GM19351 (cell line): ENCODE results near the gene PGP.

Experiments used
- ATAC-seq: cut with Tn5 transposase; IDR thresholded peaks from one replicate; pipeline ENCODE4 v1.9.1; 2021; ENCODE audit warnings: mild to moderate bottlenecking, moderate library complexity; ENCODE audit not compliant: unreplicated experiment

The PGP gene

GRCh38 chr16:2237493-2238149, 23.0 kb upstream of the PGP start:
- ATAC-seq = no peak

GRCh38 chr16:2237102-2237482, 22.5 kb upstream of the PGP start:
- ATAC-seq = no peak

- ATAC-seq = no peak
Observed at GRCh38 chr16:2236337-2237101, 21.9 kb upstream of the PGP start, which contains the start of gene DNASE1L2. Gene DNASE1L2, plus strand, starts transcription at chr16:2236444. Its CDS starts 373 bp downstream, at chr16:2236817.

- no peak for ATAC-seq
Observed at GRCh38 chr16:2235695-2236336, 21.2 kb upstream of the PGP start.

- no peak for ATAC-seq
Observed at GRCh38 chr16:2235234-2235651, 20.6 kb upstream of the PGP start.

GRCh38 chr16:2234813-2235170, 20.2 kb upstream of the PGP start:
- ATAC-seq = no peak

- no peak for ATAC-seq
Observed at GRCh38 chr16:2233872-2234812, 19.5 kb upstream of the PGP start.

GRCh38 chr16:2233046-2233775, 18.6 kb upstream of the PGP start:
- no peak for ATAC-seq

GRCh38 chr16:2232094-2232990, 17.7 kb upstream of the PGP start:
- no peak for ATAC-seq

- no peak for ATAC-seq
Observed at GRCh38 chr16:2231016-2231931, 16.6 kb upstream of the PGP start.

GRCh38 chr16:2230376-2230775, 15.7 kb upstream of the PGP start:
- ATAC-seq = no peak

- ATAC-seq = no peak
Observed at GRCh38 chr16:2229632-2230250, 15.1 kb upstream of the PGP start.

GRCh38 chr16:2229091-2229490, 14.5 kb upstream of the PGP start:
- ATAC-seq = no peak

- ATAC-seq = no peak
Observed at GRCh38 chr16:2228161-2228824, 13.7 kb upstream of the PGP start.

GRCh38 chr16:2226918-2227317, 12.3 kb upstream of the PGP start:
- no peak for ATAC-seq

- no peak for ATAC-seq
Observed at GRCh38 chr16:2226245-2226793, 11.7 kb upstream of the PGP start.

- ATAC-seq = peak; percentile 25
Observed at GRCh38 chr16:2223942-2224486, 9.4 kb upstream of the PGP start.
